WTC11 (cell line): ENCODE data around the gene TNC. TPM values are rescaled to one million over a fixed set of nuclear protein-coding genes. Genes with fewer than 3 reads are reported as not detected.

Experiments
- ATAC-seq: fragments of 200-7000 bp; cut with Tn5 transposase; 2 replicates; pipeline ENCODE4 v1.10.0; 2021; ENCODE audit warnings: mild to moderate bottlenecking, moderate library complexity
- CTCF ChIA-PET: fragments of 300-600 bp; sonication (Branson Sonifier 250); formaldehyde crosslinking; loops from one replicate; lab custom pipeline; 2021; ENCODE audit warnings: antibody characterized with exemption; lab: Charles Lee
- POLR2A ChIA-PET: fragments of 350-600 bp; sonication (Branson Sonifier 250); formaldehyde crosslinking; loops from one replicate; lab custom pipeline; 2021; ENCODE audit warnings: antibody characterized with exemption; lab: Charles Lee
- DNase-seq: peaks from one replicate; pipeline ENCODE4 v3.0.0; 2021; ENCODE audit warnings: low spot score
- H3K27ac Mint-ChIP-seq: 2 replicates; pipeline ENCODE4 v1.8.0; 2021; ENCODE audit warnings: mixed read lengths
- H3K27me3 Mint-ChIP-seq: 2 replicates; pipeline ENCODE4 v1.8.0; 2021; ENCODE audit warnings: low read depth, mild to moderate bottlenecking, moderate library complexity, mixed read lengths
- H3K36me3 Mint-ChIP-seq: 2 replicates; pipeline ENCODE4 v1.8.0; 2021; ENCODE audit warnings: mixed read lengths
- H3K4me1 Mint-ChIP-seq: 2 replicates; pipeline ENCODE4 v1.8.0; 2022; ENCODE audit warnings: mixed read lengths
- H3K4me3 Mint-ChIP-seq: 2 replicates; pipeline ENCODE4 v1.8.0; 2021; ENCODE audit warnings: mild to moderate bottlenecking, moderate library complexity, mixed read lengths
- H3K9me3 Mint-ChIP-seq: 2 replicates; pipeline ENCODE4 v1.8.0; 2021; ENCODE audit warnings: mixed read lengths
- CREB1 ChIP-seq: sonication (generic); formaldehyde crosslinking; IDR thresholded peaks from 2 replicates; pipeline ENCODE4 v1.8.0; 2023; ENCODE audit warnings: mild to moderate bottlenecking, missing genetic modification reagents
- ESRRA ChIP-seq: sonication (generic); formaldehyde crosslinking; IDR thresholded peaks from 2 replicates; pipeline ENCODE4 v1.8.1; 2022; ENCODE audit warnings: mild to moderate bottlenecking, missing genetic modification reagents, borderline replicate concordance
- FOXP1 ChIP-seq: sonication (generic); formaldehyde crosslinking; IDR thresholded peaks from 2 replicates; pipeline ENCODE4 v1.8.0; 2022; ENCODE audit warnings: missing genetic modification reagents, mild to moderate bottlenecking, moderate library complexity, borderline replicate concordance
- GTF2I ChIP-seq: fragments of 250-450 bp; sonication (Bioruptor Pico); conservative IDR thresholded peaks from 2 replicates; pipeline ENCODE4 v1.4.0; 2021; ENCODE audit warnings: mild to moderate bottlenecking
- HMGA2 ChIP-seq: fragments of 250-450 bp; sonication (Bioruptor Pico); IDR thresholded peaks from 2 replicates; pipeline ENCODE4 v1.4.0; 2021; ENCODE audit warnings: mild to moderate bottlenecking, moderate library complexity
- JUN ChIP-seq: sonication (generic); formaldehyde crosslinking; IDR thresholded peaks from 2 replicates; pipeline ENCODE4 v1.8.0; 2023; ENCODE audit warnings: mild to moderate bottlenecking, missing genetic modification reagents
- OVOL2 ChIP-seq: fragments of 250-450 bp; sonication (Bioruptor Pico); IDR thresholded peaks from 2 replicates; pipeline ENCODE4 v1.9.0; 2021; ENCODE audit warnings: mild to moderate bottlenecking, borderline replicate concordance
- PRRX2 ChIP-seq: fragments of 250-450 bp; sonication (Bioruptor Pico); IDR thresholded peaks from 2 replicates; pipeline ENCODE4 v1.8.0; 2021; ENCODE audit warnings: mild to moderate bottlenecking
- TEAD1 ChIP-seq: sonication (generic); formaldehyde crosslinking; IDR thresholded peaks from 2 replicates; pipeline ENCODE4 v1.8.0; 2022; ENCODE audit warnings: mild to moderate bottlenecking, missing genetic modification reagents
- ZBTB21 ChIP-seq: sonication (generic); formaldehyde crosslinking; IDR thresholded peaks from 2 replicates; pipeline ENCODE4 v1.8.1; 2023; ENCODE audit warnings: mild to moderate bottlenecking, missing genetic modification reagents, borderline replicate concordance
- ZNF121 ChIP-seq: sonication (generic); formaldehyde crosslinking; IDR thresholded peaks from 2 replicates; pipeline ENCODE4 v1.8.0; 2023; ENCODE audit warnings: missing genetic modification reagents
- ZNF263 ChIP-seq: sonication (generic); formaldehyde crosslinking; IDR thresholded peaks from 2 replicates; pipeline ENCODE4 v1.8.1; 2022; ENCODE audit warnings: low read depth, mild to moderate bottlenecking, moderate library complexity, missing genetic modification reagents
- total RNA-seq: library from RNA; stranded (reverse); gene quantifications from 3 replicates; pipeline ENCODE4 v1.2.3, GENCODE V29; 2021
- TF ChIP-seq, protein P1 (sequence below): sonication (generic); formaldehyde crosslinking; IDR thresholded peaks from 2 replicates; pipeline ENCODE4 v1.8.0; 2022; ENCODE audit warnings: mild to moderate bottlenecking, missing genetic modification reagents
- TF ChIP-seq, protein P2 (sequence below): sonication (generic); formaldehyde crosslinking; IDR thresholded peaks from 2 replicates; pipeline ENCODE4 v1.8.1; 2023; ENCODE audit warnings: mild to moderate bottlenecking, missing genetic modification reagents, borderline replicate concordance
- TF ChIP-seq, protein P3 (sequence below): sonication (generic); formaldehyde crosslinking; IDR thresholded peaks from 2 replicates; pipeline ENCODE4 v1.8.1; 2023; ENCODE audit warnings: mild to moderate bottlenecking, missing genetic modification reagents, moderate library complexity
- TF ChIP-seq, protein P4 (sequence below): sonication (generic); formaldehyde crosslinking; conservative IDR thresholded peaks from 2 replicates; pipeline ENCODE4 v1.8.1; 2023; ENCODE audit warnings: mild to moderate bottlenecking, low read depth, missing genetic modification reagents, moderate library complexity
- TF ChIP-seq, protein P5 (sequence below): sonication (generic); formaldehyde crosslinking; IDR thresholded peaks from 2 replicates; pipeline ENCODE4 v1.8.0; 2022; ENCODE audit warnings: mild to moderate bottlenecking, missing genetic modification reagents
- TF ChIP-seq, protein P6 (sequence below): fragments of 250-450 bp; sonication (Bioruptor Pico); IDR thresholded peaks from 2 replicates; pipeline ENCODE4 v1.8.0; 2021; ENCODE audit warnings: mild to moderate bottlenecking
- TF ChIP-seq, protein P7 (sequence below): fragments of 200-600 bp; IDR thresholded peaks from 2 replicates; pipeline ENCODE4 v1.8.0; 2022; ENCODE audit warnings: antibody characterized with exemption
- TF ChIP-seq, protein P8 (sequence below): fragments of 250-450 bp; sonication (Bioruptor Pico); IDR thresholded peaks from 2 replicates; pipeline ENCODE4 v2.1.2; 2022; ENCODE audit warnings: mild to moderate bottlenecking, moderate library complexity

The TNC gene
- total RNA-seq, 1 experiment from 2014 or later, result 4.5 TPM

DNA sequence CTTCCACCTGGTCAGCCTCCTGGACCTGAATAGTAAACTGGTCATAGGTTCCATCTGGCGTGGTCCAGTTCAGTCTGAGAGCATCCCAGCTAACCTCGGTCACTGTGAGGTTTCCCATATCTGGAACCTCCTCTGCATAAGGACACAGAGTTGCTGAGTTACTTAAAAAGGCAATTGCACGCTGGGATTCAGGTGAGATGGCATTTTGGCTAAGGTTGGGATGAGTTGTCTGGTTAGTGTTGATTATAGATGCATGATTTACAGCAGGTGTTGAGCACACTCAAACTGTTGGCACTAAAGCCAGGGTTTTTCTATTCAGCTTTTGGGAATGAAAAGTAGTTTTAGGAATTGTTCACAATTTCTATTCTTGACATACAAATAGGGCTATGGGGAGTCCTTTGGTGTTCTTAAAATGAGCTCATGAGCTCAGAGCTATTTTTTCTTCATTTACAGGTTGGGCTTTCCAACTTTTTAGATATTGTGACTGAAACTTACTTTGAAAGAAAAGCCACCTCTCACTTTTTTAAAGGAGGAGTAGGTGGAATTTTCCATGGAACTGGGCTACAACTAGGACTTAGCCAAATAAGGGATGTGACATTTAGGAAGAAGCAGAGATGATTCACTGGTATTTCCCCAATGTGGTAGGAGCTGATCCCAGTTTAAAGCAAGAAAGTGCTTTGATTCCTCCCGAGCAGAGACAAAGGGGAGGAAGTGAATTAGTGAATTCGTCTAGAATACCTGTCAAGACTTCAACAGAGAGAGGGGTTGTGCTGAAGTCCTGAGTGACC lies 54.7 kb downstream of the TNC start:
- H3K4me1 Mint-ChIP-seq, result peaks cover 21% of the 10 kb centered on the region
- POLR2A ChIA-PET, result interaction anchor here (0.7 kb wide), 1 partner anchor 162 kb away, joined by 3 read pairs; no protein-coding TSS in a partner anchor
- H3K27me3 Mint-ChIP-seq, result peaks cover 5% of the 10 kb centered on the region
- no peaks in the 10 kb centered on the region for H3K9me3 Mint-ChIP-seq
- TF ChIP-seq OVOL2 (CRISPR knock-in tag) (no peak), ZNF263 (no peak), ZNF121 (no peak), FOXP1 (CRISPR knock-in tag) (no peak), HMGA2 (CRISPR knock-in tag) (no peak), GTF2I (CRISPR knock-in tag) (no peak)
- TF ChIP-seq, protein P1, sequence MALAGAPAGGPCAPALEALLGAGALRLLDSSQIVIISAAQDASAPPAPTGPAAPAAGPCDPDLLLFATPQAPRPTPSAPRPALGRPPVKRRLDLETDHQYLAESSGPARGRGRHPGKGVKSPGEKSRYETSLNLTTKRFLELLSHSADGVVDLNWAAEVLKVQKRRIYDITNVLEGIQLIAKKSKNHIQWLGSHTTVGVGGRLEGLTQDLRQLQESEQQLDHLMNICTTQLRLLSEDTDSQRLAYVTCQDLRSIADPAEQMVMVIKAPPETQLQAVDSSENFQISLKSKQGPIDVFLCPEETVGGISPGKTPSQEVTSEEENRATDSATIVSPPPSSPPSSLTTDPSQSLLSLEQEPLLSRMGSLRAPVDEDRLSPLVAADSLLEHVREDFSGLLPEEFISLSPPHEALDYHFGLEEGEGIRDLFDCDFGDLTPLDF, result no peak
- TF ChIP-seq, protein P2, sequence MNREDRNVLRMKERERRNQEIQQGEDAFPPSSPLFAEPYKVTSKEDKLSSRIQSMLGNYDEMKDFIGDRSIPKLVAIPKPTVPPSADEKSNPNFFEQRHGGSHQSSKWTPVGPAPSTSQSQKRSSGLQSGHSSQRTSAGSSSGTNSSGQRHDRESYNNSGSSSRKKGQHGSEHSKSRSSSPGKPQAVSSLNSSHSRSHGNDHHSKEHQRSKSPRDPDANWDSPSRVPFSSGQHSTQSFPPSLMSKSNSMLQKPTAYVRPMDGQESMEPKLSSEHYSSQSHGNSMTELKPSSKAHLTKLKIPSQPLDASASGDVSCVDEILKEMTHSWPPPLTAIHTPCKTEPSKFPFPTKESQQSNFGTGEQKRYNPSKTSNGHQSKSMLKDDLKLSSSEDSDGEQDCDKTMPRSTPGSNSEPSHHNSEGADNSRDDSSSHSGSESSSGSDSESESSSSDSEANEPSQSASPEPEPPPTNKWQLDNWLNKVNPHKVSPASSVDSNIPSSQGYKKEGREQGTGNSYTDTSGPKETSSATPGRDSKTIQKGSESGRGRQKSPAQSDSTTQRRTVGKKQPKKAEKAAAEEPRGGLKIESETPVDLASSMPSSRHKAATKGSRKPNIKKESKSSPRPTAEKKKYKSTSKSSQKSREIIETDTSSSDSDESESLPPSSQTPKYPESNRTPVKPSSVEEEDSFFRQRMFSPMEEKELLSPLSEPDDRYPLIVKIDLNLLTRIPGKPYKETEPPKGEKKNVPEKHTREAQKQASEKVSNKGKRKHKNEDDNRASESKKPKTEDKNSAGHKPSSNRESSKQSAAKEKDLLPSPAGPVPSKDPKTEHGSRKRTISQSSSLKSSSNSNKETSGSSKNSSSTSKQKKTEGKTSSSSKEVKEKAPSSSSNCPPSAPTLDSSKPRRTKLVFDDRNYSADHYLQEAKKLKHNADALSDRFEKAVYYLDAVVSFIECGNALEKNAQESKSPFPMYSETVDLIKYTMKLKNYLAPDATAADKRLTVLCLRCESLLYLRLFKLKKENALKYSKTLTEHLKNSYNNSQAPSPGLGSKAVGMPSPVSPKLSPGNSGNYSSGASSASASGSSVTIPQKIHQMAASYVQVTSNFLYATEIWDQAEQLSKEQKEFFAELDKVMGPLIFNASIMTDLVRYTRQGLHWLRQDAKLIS (CRISPR knock-in tag), result no peak
- TF ChIP-seq, protein P3, sequence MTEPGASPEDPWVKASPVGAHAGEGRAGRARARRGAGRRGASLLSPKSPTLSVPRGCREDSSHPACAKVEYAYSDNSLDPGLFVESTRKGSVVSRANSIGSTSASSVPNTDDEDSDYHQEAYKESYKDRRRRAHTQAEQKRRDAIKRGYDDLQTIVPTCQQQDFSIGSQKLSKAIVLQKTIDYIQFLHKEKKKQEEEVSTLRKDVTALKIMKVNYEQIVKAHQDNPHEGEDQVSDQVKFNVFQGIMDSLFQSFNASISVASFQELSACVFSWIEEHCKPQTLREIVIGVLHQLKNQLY, result no peak
- TF ChIP-seq, protein P4, sequence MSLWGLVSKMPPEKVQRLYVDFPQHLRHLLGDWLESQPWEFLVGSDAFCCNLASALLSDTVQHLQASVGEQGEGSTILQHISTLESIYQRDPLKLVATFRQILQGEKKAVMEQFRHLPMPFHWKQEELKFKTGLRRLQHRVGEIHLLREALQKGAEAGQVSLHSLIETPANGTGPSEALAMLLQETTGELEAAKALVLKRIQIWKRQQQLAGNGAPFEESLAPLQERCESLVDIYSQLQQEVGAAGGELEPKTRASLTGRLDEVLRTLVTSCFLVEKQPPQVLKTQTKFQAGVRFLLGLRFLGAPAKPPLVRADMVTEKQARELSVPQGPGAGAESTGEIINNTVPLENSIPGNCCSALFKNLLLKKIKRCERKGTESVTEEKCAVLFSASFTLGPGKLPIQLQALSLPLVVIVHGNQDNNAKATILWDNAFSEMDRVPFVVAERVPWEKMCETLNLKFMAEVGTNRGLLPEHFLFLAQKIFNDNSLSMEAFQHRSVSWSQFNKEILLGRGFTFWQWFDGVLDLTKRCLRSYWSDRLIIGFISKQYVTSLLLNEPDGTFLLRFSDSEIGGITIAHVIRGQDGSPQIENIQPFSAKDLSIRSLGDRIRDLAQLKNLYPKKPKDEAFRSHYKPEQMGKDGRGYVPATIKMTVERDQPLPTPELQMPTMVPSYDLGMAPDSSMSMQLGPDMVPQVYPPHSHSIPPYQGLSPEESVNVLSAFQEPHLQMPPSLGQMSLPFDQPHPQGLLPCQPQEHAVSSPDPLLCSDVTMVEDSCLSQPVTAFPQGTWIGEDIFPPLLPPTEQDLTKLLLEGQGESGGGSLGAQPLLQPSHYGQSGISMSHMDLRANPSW (CRISPR knock-in tag), result no peak
- TF ChIP-seq, all 79 proteins: peak for 0
- Mint-ChIP-seq H3K36me3 (no peaks in the 10 kb centered on the region), H3K27ac (no peak overlapping the region), H3K4me3 (no peak overlapping the region)
- DNase-seq, result no peak
- ATAC-seq, result peak; percentile 36
- CTCF ChIA-PET, result no interaction called here

DNA sequence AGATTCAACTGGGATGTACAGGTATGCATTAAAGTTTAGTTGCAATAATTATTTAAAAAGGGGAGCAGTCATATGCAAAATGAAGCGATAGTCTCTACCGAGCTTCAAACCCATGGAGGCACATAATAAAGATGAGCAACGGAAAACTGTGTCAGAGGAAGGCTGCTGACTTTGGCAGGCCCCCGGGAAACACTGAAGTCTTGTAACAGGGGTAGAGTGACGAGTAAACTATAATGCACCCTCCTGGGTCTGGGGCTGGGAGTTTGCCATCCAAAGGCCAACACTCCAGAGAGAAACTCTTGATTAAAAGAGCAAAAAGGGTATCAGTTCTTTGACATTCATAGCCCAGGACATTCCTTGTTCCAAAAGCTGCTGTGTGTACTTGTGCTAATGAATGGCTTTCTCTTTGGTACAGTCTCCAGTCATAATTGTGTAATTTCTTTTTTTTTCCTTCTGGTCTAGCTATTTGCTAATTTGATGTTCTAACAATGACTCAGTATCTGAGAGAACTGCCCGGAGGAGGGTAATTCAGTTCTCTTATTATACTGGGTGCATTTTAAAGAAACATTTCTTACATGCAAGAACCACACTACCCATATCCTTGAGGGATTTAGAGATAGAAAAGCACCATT lies 59.2 kb downstream of the TNC start:
- H3K27me3 Mint-ChIP-seq, result peaks cover 8% of the 10 kb centered on the region
- H3K36me3 Mint-ChIP-seq, result no peaks in the 10 kb centered on the region
- no peaks in the 10 kb centered on the region for H3K9me3 Mint-ChIP-seq
- H3K4me1 Mint-ChIP-seq, result peaks cover 12% of the 10 kb centered on the region
- H3K4me3 Mint-ChIP-seq, result no peak overlapping the region
- ChIA-PET POLR2A (no interaction called here), CTCF (no interaction called here)
- DNase-seq (no peak), ATAC-seq (no peak)
- H3K27ac Mint-ChIP-seq, result no peak overlapping the region
- TF ChIP-seq CREB1 (no peak), ESRRA (no peak), TEAD1 (CRISPR knock-in tag) (no peak), JUN (CRISPR knock-in tag) (no peak), ZBTB21 (CRISPR knock-in tag) (no peak), PRRX2 (CRISPR knock-in tag) (no peak)
- TF ChIP-seq, protein P5, sequence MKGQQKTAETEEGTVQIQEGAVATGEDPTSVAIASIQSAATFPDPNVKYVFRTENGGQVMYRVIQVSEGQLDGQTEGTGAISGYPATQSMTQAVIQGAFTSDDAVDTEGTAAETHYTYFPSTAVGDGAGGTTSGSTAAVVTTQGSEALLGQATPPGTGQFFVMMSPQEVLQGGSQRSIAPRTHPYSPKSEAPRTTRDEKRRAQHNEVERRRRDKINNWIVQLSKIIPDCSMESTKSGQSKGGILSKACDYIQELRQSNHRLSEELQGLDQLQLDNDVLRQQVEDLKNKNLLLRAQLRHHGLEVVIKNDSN (CRISPR knock-in tag), result no peak
- TF ChIP-seq, protein P6, sequence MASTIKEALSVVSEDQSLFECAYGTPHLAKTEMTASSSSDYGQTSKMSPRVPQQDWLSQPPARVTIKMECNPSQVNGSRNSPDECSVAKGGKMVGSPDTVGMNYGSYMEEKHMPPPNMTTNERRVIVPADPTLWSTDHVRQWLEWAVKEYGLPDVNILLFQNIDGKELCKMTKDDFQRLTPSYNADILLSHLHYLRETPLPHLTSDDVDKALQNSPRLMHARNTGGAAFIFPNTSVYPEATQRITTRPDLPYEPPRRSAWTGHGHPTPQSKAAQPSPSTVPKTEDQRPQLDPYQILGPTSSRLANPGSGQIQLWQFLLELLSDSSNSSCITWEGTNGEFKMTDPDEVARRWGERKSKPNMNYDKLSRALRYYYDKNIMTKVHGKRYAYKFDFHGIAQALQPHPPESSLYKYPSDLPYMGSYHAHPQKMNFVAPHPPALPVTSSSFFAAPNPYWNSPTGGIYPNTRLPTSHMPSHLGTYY (CRISPR knock-in tag), result no peak
- TF ChIP-seq, protein P7, sequence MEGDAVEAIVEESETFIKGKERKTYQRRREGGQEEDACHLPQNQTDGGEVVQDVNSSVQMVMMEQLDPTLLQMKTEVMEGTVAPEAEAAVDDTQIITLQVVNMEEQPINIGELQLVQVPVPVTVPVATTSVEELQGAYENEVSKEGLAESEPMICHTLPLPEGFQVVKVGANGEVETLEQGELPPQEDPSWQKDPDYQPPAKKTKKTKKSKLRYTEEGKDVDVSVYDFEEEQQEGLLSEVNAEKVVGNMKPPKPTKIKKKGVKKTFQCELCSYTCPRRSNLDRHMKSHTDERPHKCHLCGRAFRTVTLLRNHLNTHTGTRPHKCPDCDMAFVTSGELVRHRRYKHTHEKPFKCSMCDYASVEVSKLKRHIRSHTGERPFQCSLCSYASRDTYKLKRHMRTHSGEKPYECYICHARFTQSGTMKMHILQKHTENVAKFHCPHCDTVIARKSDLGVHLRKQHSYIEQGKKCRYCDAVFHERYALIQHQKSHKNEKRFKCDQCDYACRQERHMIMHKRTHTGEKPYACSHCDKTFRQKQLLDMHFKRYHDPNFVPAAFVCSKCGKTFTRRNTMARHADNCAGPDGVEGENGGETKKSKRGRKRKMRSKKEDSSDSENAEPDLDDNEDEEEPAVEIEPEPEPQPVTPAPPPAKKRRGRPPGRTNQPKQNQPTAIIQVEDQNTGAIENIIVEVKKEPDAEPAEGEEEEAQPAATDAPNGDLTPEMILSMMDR, result no peak
- TF ChIP-seq, protein P8, sequence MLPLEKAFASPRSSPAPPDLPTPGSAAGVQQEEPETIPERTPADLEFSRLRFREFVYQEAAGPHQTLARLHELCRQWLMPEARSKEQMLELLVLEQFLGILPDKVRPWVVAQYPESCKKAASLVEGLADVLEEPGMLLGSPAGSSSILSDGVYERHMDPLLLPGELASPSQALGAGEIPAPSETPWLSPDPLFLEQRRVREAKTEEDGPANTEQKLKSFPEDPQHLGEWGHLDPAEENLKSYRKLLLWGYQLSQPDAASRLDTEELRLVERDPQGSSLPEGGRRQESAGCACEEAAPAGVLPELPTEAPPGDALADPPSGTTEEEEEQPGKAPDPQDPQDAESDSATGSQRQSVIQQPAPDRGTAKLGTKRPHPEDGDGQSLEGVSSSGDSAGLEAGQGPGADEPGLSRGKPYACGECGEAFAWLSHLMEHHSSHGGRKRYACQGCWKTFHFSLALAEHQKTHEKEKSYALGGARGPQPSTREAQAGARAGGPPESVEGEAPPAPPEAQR (CRISPR knock-in tag), result no peak
